Epithelial cell of esophagus (primary cell): ENCODE data around the gene CCM2.

Experiments
- DNase-seq: peaks from one replicate; pipeline ENCODE4 v3.0.0; 2010; ENCODE audit warnings: low read depth
- H3K4me3 ChIP-seq: 2 replicates; pipeline ENCODE4 v1.5.1; 2011; ENCODE audit warnings: mild to moderate bottlenecking, low read length, control low read depth
- TF ChIP-seq, protein P1 (sequence below): IDR thresholded peaks from 2 replicates; pipeline ENCODE4 v1.5.1; 2011; ENCODE audit warnings: low read depth, mild to moderate bottlenecking, low read length, control low read depth, inconsistent platforms; ENCODE audit not compliant: insufficient read depth; ENCODE audit errors: missing control alignments

Gene CCM2

GRCh38 chr7:45060295-45060694, 60.3 kb downstream of the CCM2 start:
- no peak for DNase-seq
- TF ChIP-seq, protein P1, sequence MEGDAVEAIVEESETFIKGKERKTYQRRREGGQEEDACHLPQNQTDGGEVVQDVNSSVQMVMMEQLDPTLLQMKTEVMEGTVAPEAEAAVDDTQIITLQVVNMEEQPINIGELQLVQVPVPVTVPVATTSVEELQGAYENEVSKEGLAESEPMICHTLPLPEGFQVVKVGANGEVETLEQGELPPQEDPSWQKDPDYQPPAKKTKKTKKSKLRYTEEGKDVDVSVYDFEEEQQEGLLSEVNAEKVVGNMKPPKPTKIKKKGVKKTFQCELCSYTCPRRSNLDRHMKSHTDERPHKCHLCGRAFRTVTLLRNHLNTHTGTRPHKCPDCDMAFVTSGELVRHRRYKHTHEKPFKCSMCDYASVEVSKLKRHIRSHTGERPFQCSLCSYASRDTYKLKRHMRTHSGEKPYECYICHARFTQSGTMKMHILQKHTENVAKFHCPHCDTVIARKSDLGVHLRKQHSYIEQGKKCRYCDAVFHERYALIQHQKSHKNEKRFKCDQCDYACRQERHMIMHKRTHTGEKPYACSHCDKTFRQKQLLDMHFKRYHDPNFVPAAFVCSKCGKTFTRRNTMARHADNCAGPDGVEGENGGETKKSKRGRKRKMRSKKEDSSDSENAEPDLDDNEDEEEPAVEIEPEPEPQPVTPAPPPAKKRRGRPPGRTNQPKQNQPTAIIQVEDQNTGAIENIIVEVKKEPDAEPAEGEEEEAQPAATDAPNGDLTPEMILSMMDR = no peak
- no peak overlapping the region for H3K4me3 ChIP-seq

DNA sequence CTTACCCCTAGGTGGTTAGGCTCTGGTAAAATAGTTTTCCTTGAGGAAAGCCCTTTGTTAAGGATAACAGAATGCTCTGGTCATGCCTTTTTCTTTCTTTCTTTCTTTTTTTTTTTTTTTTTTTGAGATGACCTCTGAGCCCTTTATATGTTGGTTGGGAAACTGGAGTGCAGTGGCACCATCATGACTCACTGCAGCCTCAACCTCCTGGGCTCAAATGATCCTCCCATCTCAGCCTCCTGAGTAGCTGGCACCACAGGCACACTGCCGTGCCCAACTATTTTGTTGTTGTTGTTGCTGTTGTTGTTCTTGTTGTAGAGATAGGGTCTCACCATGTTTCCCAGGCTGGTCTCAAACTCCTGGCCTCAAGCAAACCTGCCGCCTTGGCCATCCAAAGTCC, 61.4 kb downstream of the CCM2 start:
- TF ChIP-seq, protein P1 = no peak
- H3K4me3 ChIP-seq = no peak overlapping the region
- DNase-seq = no peak

DNA sequence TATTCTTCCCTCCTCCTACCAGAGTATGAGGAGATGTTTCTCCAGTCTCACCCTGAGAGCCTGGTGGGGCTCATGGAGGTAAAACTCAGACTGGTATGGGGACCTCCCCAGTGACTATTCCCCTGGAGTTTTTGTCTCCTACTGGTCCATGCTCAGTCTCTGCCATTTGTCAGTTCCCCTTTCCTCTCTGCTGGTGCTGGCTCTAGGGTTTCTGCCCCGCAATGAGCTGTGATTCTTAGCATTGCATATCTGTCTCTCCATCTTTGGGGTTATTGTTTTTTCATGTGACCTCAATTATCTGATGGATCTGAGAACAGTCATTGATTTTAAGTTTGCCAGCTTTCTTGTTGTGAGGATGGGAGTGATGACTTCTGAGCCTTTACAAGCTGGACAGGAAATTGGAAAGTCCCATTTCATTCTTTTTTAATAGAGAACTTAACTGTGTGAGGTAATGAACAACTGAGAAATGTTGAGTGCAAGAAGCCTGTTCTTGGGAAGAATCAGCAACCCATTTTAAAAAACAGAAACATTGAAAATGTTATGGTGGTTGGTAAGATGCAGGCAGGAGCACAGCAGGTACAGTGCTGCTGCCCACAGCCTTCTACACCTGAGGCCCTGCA, 61.9 kb downstream of the CCM2 start:
- no peak overlapping the region for H3K4me3 ChIP-seq
- TF ChIP-seq, protein P1 = no peak
- DNase-seq = no peak

- H3K4me3 ChIP-seq = no peak overlapping the region
- TF ChIP-seq, protein P1 = no peak
- no peak for DNase-seq
Observed at GRCh38 chr7:45064047-45064725, 64.2 kb downstream of the CCM2 start.

DNA sequence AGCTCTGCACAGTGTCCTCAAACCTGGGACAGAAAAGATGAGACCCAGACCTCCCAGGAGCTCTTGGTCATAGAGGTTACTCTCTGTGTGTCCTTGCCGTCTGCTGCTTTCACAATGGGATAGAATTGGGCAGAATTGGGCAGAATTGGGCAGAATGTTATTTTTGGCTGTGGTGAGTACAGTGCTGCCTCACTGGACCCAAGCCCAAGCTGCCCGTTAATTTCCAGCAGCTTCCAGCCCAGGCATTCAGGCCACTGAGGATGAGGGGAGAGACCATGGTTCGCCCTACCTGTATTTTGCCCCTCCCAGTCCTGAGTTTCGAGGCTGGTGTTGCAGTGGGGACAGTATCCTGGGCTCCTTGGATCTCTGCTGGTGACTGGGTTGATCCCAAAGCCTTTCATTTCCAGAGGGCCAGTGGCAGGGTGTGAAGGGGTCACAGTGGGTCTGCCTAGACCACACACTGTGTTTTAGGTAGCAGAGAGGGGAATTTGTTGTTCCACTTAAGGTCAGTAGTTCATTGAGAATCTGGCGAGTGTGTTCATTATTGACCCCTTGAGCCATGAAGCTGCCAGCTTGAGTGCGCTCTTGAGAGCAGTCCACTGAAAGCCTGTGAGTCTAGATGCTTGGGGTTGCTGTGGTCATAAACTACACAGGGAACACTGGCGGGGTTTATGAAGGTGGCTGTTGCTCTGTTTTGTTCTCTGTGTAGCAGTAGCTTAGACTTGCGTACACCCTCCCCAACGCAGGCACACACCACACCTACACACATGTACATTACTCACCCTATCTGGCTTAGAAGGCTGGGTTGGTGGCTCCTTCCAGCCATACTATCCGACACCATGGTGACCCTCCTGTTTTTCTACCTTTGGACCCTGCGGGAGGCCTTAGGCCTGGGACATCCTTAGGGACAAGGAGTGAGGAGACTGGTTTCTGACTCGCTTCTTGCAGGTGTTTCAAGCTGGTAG, 65.3 kb downstream of the CCM2 start:
- TF ChIP-seq, protein P1 = no peak
- DNase-seq = no peak

GRCh38 chr7:45066409-45066808, 66.4 kb downstream of the CCM2 start:
- H3K4me3 ChIP-seq = no peak overlapping the region
- TF ChIP-seq, protein P1 = no peak
- DNase-seq = no peak

More for the DNA sequence above, 65.3 kb downstream of the CCM2 start:
- H3K4me3 ChIP-seq = no peak overlapping the region
